ENCODE results near the gene MAP2K7.
A peak's percentile ranks its signal among the peaks of the same experiment; 100 is the strongest.

- TF ChIP-seq CTCF (IDR thresholded peaks at IDR 0.05) (no peak), TCF7 (CRISPR knock-in tag; IDR thresholded peaks at IDR 0.05; ENCODE audit: low read depth) (no peak), SP1 (CRISPR knock-in tag; conservative IDR thresholded peaks at IDR 0.05) (peak; percentile 95), NR2C2 (CRISPR knock-in tag; IDR thresholded peaks at IDR 0.05) (no peak), MYBL2 (CRISPR knock-in tag; IDR thresholded peaks at IDR 0.05) (peak; percentile 76; the same call in 1 of the 2 replicates), USF2 (CRISPR knock-in tag; IDR thresholded peaks at IDR 0.05) (peak; percentile 40; the same call in 1 of the 2 replicates), ZNF138 (CRISPR knock-in tag; conservative IDR thresholded peaks at IDR 0.05) (no peak), JUN (CRISPR knock-in tag; IDR thresholded peaks at IDR 0.05) (no peak), E2F5 (CRISPR knock-in tag; IDR thresholded peaks at IDR 0.05) (peak; percentile 83; the same call in 1 of the 2 replicates), MXD4 (CRISPR knock-in tag; IDR thresholded peaks at IDR 0.05; ENCODE audit: borderline replicate concordance) (no peak)
- TF ChIP-seq, protein P1, sequence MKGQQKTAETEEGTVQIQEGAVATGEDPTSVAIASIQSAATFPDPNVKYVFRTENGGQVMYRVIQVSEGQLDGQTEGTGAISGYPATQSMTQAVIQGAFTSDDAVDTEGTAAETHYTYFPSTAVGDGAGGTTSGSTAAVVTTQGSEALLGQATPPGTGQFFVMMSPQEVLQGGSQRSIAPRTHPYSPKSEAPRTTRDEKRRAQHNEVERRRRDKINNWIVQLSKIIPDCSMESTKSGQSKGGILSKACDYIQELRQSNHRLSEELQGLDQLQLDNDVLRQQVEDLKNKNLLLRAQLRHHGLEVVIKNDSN (CRISPR knock-in tag; IDR thresholded peaks at IDR 0.05): peak; percentile 84
Observed at GRCh38 chr19:7903244-7904073, at the start of gene MAP2K7.
